Thymus (tissue), 11 donors: ENCODE results near the gene WNK2. TPM values are rescaled to one million over a fixed set of nuclear protein-coding genes. Genes with fewer than 3 reads are reported as not detected.

ENCODE experiments used
- DNase-seq, 9 donors: peaks; one replicate each; pipeline ENCODE4 v3.0.0-alpha.2; 2013; ENCODE audit warnings: low spot score in 9 of 9, low read depth in 6 of 9, missing footprints in 1 of 9
- H3K27ac ChIP-seq, 2 donors: one replicate each; pipeline ENCODE4 v1.5.1; 2013; ENCODE audit warnings: control low read depth in 1 of 2, low read depth in 1 of 2, low read length in 1 of 2, mild to moderate bottlenecking in 1 of 2, moderate library complexity in 1 of 2
- H3K27me3 ChIP-seq, 2 donors: one replicate each; pipeline ENCODE4 v1.5.1; 2013; ENCODE audit warnings: low read length in 1 of 2; ENCODE audit not compliant: control insufficient read depth in 2 of 2, insufficient read depth in 1 of 2
- H3K36me3 ChIP-seq, 2 donors: one replicate each; pipeline ENCODE4 v1.5.1; 2013; ENCODE audit warnings: low read length in 1 of 2, mild to moderate bottlenecking in 1 of 2, moderate library complexity in 1 of 2; ENCODE audit not compliant: control insufficient read depth in 2 of 2, insufficient read depth in 2 of 2
- H3K4me1 ChIP-seq, 2 donors: one replicate each; pipeline ENCODE4 v1.5.1; 2013; ENCODE audit warnings: low read length in 2 of 2; ENCODE audit not compliant: control insufficient read depth in 2 of 2, insufficient read depth in 2 of 2
- H3K4me3 ChIP-seq, 2 donors: one replicate each; pipeline ENCODE4 v1.5.1; 2013; ENCODE audit warnings: low read length in 2 of 2, control low read depth in 1 of 2, mild to moderate bottlenecking in 1 of 2
- H3K9me3 ChIP-seq, 2 donors: one replicate each; pipeline ENCODE4 v1.5.1; 2013; ENCODE audit warnings: low read length in 1 of 2, mild to moderate bottlenecking in 1 of 2; ENCODE audit not compliant: control insufficient read depth in 2 of 2, insufficient read depth in 1 of 2
- WGBS: extraction: QIAGEN DNeasy Blood & Tissue Kit; methylation state at CpG from one replicate; pipeline ENCODE4 v1.1.7; 2013; 5-methylcytosine and 5-hydroxymethylcytosine counted together
- polyA plus RNA-seq: library from polyadenylated mRNA; stranded (reverse); fragments of 200-250 nt; gene quantifications from one replicate; pipeline ENCODE4 v1.2.3, GENCODE V29; 2013
- total RNA-seq: library from RNA; stranded (reverse); fragments of 120-200 nt; gene quantifications from one replicate; pipeline ENCODE4 v1.2.4, GENCODE V29; 2013
- donor health status: healthy.

WNK2 gene
- total and polyA plus RNA-seq, 2 donors = 9.1 to 12.5 TPM

DNA sequence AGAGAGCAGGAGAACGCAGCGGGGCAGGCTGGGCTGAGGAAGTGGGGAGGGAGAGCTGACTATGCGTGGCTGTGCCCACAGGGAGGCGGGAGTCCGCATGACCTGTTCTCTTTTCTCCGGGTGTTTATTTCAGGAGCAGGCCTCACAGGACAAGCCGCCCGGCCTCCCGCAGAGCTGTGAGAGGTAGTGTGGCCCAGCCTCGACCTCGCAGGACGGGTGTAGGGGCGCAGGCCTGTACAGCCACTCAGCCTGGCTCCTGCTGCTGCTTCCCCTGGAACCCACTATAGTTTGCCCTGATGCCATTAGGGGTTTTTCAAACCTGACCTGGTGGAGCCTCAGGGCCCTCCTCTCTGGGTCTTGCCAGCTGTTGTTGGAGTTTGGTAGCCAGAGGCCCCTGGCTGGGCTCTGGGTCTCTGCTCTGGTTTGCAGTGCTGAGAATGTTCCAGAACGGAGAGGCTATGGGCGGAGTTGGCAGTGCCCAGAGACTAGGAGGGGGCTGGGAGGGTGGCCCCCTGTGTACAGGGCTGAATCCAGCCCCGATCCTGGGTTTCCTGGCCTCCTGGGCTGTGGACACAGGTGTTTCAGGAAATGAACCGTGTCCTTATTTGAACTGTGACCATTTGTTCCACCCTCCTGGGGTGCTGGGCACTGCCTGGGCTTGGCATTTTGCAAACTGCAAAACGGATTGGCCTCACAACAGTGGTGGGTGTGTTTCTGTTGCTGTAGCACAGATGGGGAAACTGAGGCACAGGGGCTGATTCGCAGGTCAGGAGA, 78.8 kb downstream of the WNK2 start:
- Histone ChIP-seq H3K36me3 (peaks cover 0 to 6% of the 10 kb centered on the region in 2 donors), H3K4me1 (peaks cover 12 to 75% of the 10 kb centered on the region in 2 donors), H3K9me3 (no peaks in the 10 kb centered on the region), H3K27me3 (no peaks in the 10 kb centered on the region), H3K27ac (no peak overlapping the region), H3K4me3 (no peak overlapping the region)
- 87% methylated on average over 19 of the region's 19 CpGs for WGBS
- DNase-seq = no peak

DNA sequence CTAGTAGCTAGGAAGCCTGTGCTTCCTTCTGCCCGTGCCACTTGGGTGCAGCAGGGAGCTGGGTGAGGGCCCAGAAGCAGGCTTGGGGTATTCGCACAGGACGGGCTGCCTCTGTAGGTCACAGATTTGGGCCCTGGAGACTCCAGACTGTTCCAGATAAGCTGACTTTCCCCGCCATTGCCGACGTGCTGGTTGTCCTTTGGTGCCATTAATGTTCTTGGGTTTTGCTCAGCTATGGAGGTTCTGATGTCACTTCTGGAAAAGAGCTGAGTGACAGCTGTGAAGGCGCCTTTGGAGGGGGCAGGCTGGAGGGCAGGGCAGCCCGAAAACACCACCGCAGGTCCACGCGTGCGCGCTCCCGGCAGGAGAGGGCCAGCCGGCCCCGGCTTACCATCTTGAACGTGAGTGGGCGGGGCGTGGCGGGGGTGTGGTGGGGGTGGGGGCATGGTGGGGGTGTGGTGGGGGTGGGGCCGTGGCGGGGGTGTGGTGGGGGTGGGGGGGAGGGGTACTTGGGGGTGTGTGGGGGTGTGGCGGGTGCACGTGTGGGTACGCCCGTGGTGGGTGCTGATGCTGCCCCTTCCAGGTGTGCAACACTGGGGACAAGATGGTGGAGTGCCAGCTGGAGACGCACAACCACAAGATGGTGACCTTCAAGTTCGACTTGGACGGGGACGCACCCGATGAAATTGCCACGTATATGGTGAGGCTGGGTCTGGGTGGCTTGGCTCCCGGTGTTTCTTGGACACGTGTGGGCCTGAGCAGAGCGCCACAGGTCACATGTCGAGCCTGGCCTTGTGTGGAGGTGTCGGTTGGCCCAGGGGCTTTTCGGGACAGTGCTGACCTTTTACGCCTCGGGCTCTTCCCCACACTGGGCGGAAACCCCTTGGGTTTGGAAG, 79.6 kb downstream of the WNK2 start:
- H3K27me3 ChIP-seq = no peaks in the 10 kb centered on the region
- no peak overlapping the region for H3K27ac ChIP-seq
- H3K4me1 ChIP-seq = peaks cover 18 to 75% of the 10 kb centered on the region in 2 donors
- WGBS = 95% methylated on average over 41 of the region's 41 CpGs
- no peaks in the 10 kb centered on the region for H3K9me3 ChIP-seq
- H3K36me3 ChIP-seq = peaks cover 0 to 6% of the 10 kb centered on the region in 2 donors
- no peak overlapping the region for H3K4me3 ChIP-seq
- DNase-seq = no peak

DNA sequence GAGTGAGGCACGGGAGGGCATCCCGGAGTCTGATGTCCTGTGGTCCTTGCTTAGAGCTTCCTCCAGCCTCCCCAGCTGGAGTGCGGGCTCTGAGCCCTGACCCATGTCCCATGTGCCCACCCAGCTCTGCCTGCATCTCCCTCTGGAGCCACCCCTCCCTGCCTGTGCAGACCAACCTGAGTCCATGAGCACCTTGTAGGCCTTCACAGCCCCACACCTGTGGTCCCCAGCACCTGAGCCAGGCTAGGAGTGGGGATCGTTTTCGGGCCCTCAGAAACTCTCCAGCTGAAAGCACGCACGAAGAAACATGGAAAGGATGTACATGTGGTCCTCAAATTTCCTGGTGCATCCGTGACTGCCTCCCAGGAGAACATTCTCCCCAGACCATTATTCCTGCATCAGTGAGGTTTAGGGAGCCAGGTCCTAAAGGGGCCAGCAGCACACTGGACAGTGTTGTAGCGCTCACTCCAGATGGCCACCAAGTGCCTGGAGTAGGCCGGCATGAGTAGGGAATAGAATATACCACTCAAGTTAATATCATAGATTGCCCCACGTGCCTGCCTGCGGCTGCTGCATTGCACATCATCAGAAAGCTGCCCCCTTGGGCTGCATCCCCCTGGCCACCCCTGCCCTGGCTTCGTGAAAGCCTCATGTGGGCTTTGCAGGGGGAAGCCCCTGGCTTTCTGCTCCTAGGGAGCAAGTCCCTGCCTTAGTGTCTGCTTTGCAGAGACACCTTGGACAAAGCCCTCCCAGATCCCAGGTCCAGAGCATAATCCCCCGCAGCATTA, 80.6 kb downstream of the WNK2 start:
- Histone ChIP-seq H3K4me3 (no peak overlapping the region), H3K4me1 (peaks cover 27 to 84% of the 10 kb centered on the region in 2 donors), H3K27ac (no peak overlapping the region), H3K9me3 (no peaks in the 10 kb centered on the region), H3K36me3 (peaks cover 0 to 6% of the 10 kb centered on the region in 2 donors), H3K27me3 (no peaks in the 10 kb centered on the region)
- WGBS = 96% methylated on average over 14 of the region's 14 CpGs
- DNase-seq = no peak

DNA sequence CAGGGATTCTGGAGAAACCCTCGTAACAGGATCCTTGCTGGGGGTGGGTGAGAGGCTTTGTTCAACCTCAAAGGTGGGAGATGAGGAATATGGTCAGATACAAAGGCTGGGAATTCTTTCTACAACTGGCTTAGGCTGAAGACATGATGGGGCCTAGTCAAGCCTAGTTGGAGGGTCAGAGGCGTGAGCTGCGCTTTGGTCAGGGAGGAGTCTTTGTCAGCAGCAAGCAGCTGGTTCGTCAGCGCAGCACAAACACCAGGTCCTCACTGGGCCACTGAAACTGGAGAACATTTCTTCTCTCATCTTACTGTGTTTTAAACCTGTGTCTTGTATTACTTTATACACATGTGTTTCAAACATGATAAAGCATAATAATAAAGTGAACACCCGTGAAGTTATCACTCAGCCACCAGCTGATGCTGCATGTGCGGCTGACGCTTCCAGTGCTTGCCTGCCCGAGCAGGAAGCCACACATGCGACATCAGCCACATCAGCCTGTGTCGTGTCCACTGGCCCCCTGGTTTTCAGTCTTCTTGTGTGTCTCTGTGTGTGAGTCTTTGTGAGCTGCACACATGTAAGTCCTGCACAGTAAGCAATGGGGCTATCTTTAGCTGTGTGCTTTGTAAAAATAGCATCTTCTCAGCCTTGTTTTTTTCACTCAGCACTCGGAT, 81.5 kb downstream of the WNK2 start:
- peaks cover 0 to 1% of the 10 kb centered on the region in 2 donors for H3K9me3 ChIP-seq
- peak in 1 of 9 donors; percentile 42 for DNase-seq
- WGBS = 78% methylated on average over 12 of the region's 12 CpGs

DNA sequence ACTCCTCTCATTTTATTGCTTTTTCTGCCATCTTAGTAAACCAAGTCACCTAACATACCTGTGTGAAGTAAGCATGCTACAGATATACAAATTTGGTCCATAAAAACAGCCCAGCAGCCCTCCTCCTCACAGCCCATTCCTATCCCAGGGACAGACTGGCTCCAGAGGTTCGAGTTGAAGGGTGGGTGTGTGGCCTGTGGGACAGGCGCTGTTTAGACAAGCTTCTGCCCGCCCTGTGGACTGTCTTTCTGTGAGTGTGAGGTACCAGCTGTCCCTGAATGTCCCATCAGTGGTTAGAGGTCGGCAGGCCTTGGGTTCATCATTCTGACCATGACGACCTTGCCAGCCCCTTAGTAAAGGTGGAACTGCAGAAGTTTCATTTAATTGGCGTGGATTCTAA, 82.0 kb downstream of the WNK2 start:
- no peak for DNase-seq
- peak overlapping the region in 1 of 2 donors; percentile 49 for H3K27ac ChIP-seq
- WGBS = 95% methylated on average over 6 of the region's 6 CpGs

More for the DNA sequence above, 81.5 kb downstream of the WNK2 start:
- H3K27me3 ChIP-seq = no peaks in the 10 kb centered on the region
- H3K27ac ChIP-seq = peak overlapping the region in 1 of 2 donors; percentile 49
- H3K36me3 ChIP-seq = peaks cover 0 to 6% of the 10 kb centered on the region in 2 donors
- H3K4me1 ChIP-seq = peaks cover 32 to 91% of the 10 kb centered on the region in 2 donors
- H3K4me3 ChIP-seq = no peak overlapping the region

DNA sequence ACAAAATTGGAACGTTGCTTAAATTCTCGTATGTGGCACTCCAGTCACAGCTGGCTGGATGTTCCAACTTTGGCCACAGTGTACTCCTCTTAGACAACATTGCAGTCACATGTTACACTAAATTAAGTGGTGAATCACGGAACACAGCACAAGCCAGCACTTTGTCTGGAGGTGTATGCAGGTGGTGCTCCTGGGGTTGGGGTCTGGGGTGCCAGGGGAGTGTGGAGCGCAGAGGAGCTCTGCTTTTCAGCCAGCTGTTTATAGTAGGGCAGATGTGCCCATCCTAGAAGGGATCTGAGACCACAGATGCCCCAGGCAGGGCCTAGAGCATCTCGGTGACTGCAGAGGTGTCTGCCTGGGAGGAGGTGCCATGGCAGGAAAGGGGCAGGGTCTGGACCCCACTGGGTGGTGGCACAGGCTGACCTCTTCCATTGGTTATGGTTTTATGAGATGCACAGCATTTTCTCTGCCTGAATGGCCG, 82.6 kb downstream of the WNK2 start:
- H3K27ac ChIP-seq = peak overlapping the region in 1 of 2 donors; percentile 38
- H3K9me3 ChIP-seq = peaks cover 0 to 4% of the 10 kb centered on the region in 2 donors
- H3K27me3 ChIP-seq = no peaks in the 10 kb centered on the region
- H3K4me3 ChIP-seq = no peak overlapping the region
- no peak for DNase-seq
- peaks cover 0 to 6% of the 10 kb centered on the region in 2 donors for H3K36me3 ChIP-seq
- H3K4me1 ChIP-seq = peaks cover 37 to 86% of the 10 kb centered on the region in 2 donors
- 67% methylated on average over 6 of the region's 6 CpGs for WGBS

More for the DNA sequence above, 82.0 kb downstream of the WNK2 start:
- Histone ChIP-seq H3K27me3 (no peaks in the 10 kb centered on the region), H3K36me3 (peaks cover 0 to 6% of the 10 kb centered on the region in 2 donors), H3K4me1 (peaks cover 37 to 91% of the 10 kb centered on the region in 2 donors), H3K9me3 (peaks cover 0 to 4% of the 10 kb centered on the region in 2 donors), H3K4me3 (no peak overlapping the region)

DNA sequence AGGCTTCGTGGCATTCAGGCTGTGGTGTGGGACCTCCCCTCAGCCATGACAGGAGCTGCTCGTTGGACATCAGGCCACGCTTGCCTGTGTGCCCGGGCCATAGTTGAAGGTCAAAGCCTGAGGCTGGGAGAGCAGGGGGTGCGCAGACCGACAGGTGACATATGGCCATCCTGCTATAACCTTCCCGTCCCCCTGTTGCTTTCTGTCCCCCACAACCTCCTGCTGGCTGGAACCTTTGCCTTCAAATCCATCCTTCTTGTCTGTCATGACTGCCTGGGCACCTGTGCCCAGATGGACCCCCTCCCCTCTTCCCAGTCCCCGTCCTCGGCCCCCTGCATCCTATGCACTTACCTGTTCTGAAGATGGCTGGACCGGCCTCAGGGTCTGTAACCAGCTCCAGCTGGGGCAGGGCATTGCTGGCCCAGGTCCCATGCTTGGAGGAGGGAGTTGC, 83.2 kb downstream of the WNK2 start:
- peaks cover 0 to 6% of the 10 kb centered on the region in 2 donors for H3K36me3 ChIP-seq
- no peak for DNase-seq
- peak overlapping the region in 1 of 2 donors; percentile 18 for H3K27ac ChIP-seq
- no peaks in the 10 kb centered on the region for H3K27me3 ChIP-seq
- no peak overlapping the region for H3K4me3 ChIP-seq
- peaks cover 0 to 4% of the 10 kb centered on the region in 2 donors for H3K9me3 ChIP-seq
- WGBS = 96% methylated on average over 10 of the region's 10 CpGs
- H3K4me1 ChIP-seq = peaks cover 37 to 80% of the 10 kb centered on the region in 2 donors
